Right cardiac atrium (tissue), 5 donors: ENCODE results near the gene TCEAL5. TPM values are rescaled to one million over a fixed set of nuclear protein-coding genes. Genes with fewer than 3 reads are reported as not detected.
"Not testable (repeated sequence)": the region's sequence is repeated elsewhere in the genome, so short reads cannot be mapped to it uniquely, and the experiment has no call there.

Source experiments
- ATAC-seq, 2 donors: fragments of 200-7000 bp; cut with Tn5 transposase; one replicate each; pipeline versions ENCODE4 v1.8.0 to v1.9.1; 2020; ENCODE audit warnings: moderate library complexity in 2 of 2, mild to moderate bottlenecking in 1 of 2
- DNase-seq, 3 donors: peaks; one replicate each; pipeline ENCODE4 v3.0.0-alpha.2; 2020
- H3K27ac ChIP-seq: one replicate; pipeline ENCODE4 v1.5.1; 2013; ENCODE audit warnings: mild to moderate bottlenecking, low read length, control low read depth, moderate library complexity
- H3K27me3 ChIP-seq: one replicate; pipeline ENCODE4 v1.6.1; 2013; ENCODE audit not compliant: control insufficient read depth, insufficient read depth
- H3K4me1 ChIP-seq: one replicate; pipeline ENCODE4 v1.6.1; 2013; ENCODE audit warnings: low read length; ENCODE audit not compliant: control insufficient read depth, insufficient read depth
- H3K4me3 ChIP-seq: one replicate; pipeline ENCODE4 v1.5.1; 2013; ENCODE audit warnings: low read length, control low read depth
- H3K9me3 ChIP-seq: one replicate; pipeline ENCODE4 v1.6.1; 2013; ENCODE audit warnings: low read length; ENCODE audit not compliant: control insufficient read depth
- WGBS: extraction: QIAGEN DNeasy Blood & Tissue Kit; methylation state at CpG from one replicate; pipeline ENCODE4 v1.1.7; 2013; 5-methylcytosine and 5-hydroxymethylcytosine counted together
- intact Hi-C, 4 donors: fragments of 100-400 bp; cut with DNase I; formaldehyde crosslinking; loops; one replicate each; pipeline versions ENCODE4 v1.11.0 to v1.14.0; 2022 to 2023
- long read RNA-seq, 4 donors: library from polyadenylated mRNA; unstranded; transcript quantifications; one replicate each; pipeline ENCODE4 v2.0.0, GENCODE V29; 2020 to 2021
- polyA plus RNA-seq: library from polyadenylated mRNA; stranded (reverse); fragments of 200-250 nt; gene quantifications from one replicate; pipeline ENCODE4 v1.2.3, GENCODE V29; 2013
- total RNA-seq, 4 donors: library from RNA; stranded (reverse); fragmentation: NEBNext Ultra II Directional; extraction: Animal tissue kit (Norgen Biotek cat#: 25700); gene quantifications; one replicate each; pipeline ENCODE4 v1.2.1, GENCODE V29; 2021
- donor health status: healthy with polysubstance abuse.
- donor health status: DM: no; HTN: yes; CAD: no.
- donor health status: DM: no; HTN: no; CAD: no.
- donor health status: DM: no; HTN: yes; CAD: no; lungs with severe emphysema.
- donor health status: DM: yes; HTN: yes; CAD: no.

Gene TCEAL5, protein sequence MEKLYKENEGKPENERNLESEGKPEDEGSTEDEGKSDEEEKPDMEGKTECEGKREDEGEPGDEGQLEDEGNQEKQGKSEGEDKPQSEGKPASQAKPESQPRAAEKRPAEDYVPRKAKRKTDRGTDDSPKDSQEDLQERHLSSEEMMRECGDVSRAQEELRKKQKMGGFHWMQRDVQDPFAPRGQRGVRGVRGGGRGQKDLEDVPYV
- 1 to 10 TPM in 1 of 4 donors, under 1 TPM in 3; 0.45 to 1.6 (median 0.73) TPM for total RNA-seq
- polyA plus RNA-seq, result 0.81 TPM
- long read RNA-seq, donor 1, partial matches to known transcripts, result 1 of 2 reads
- long read RNA-seq, donor 1, other reads (novel, unspliced or antisense), result 0 of 2 reads
- long read RNA-seq, donor 2, result 0 reads
- long read RNA-seq, donor 3, result 0 reads
- long read RNA-seq, donor 4, result 0 reads

DNA sequence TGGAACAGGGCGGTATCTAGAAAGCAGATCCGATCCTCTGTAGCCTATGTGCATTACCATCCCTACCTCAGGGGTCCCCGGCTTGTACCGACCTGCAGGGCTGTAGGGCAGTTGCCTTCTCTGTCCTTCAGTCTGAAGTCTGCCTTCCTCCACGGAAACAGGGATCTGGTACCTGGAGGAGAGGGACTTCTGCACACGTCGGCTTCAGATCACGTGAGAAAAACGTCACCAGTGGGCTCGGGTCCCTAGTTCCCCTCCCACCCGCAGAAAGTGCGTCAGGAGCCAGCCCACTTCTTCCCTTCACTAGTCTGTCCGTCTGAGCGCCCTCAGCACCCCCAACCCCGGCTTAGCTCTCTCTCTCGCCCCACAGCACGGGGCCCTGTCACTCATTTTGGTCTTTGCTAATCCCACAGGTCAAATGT, at the start of gene TCEAL5:
TCEAL5 (minus strand) TSS at position 170 of the 422 bp plus-strand sequence. CDS start 2,187 bp downstream, outside the sequence.
- intact Hi-C loops, result no loop called here
- Histone ChIP-seq H3K4me3 (peak within 1 kb of the TSS; percentile 25), H3K9me3 (no peaks in the 10 kb centered on the region), H3K27me3 (no peaks in the 10 kb centered on the region), H3K27ac (no peak within 1 kb of the TSS), H3K4me1 (no peaks in the 10 kb centered on the region)
- WGBS, result 3% methylated on average over 17 of the region's 17 CpGs
- peak in 2 of 3 donors; percentile 23 to 48 for DNase-seq
- peak; percentile 33 to 35 for ATAC-seq

DNA sequence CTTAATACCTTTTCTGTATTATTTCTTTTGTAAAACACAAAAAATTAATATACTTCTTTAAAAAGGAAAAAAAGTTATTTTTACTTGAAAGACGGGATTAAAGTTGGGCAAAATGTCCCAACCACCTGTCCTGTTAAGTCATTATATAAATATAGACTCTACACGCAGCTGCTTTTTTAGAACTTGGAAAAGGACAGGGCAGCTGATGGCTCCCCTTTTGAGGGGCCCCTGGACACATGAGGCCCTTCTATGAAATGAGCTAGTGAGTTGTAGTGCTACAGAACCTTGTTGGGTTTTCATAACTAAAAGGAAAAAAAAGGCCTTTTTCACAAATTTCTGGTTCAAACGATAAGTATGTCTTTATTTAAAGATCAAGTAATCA, 34.8 kb upstream of the TCEAL5 start:
- Histone ChIP-seq H3K27ac (no peak overlapping the region), H3K4me3 (no peak overlapping the region), H3K27me3 (no peaks in the 10 kb centered on the region), H3K9me3 (no peaks in the 10 kb centered on the region), H3K4me1 (no peaks in the 10 kb centered on the region)
- no peak for DNase-seq
- ATAC-seq, result no peak
- 79% methylated on average over 3 of the region's 3 CpGs for WGBS
- intact Hi-C loops, result no loop called here

DNA sequence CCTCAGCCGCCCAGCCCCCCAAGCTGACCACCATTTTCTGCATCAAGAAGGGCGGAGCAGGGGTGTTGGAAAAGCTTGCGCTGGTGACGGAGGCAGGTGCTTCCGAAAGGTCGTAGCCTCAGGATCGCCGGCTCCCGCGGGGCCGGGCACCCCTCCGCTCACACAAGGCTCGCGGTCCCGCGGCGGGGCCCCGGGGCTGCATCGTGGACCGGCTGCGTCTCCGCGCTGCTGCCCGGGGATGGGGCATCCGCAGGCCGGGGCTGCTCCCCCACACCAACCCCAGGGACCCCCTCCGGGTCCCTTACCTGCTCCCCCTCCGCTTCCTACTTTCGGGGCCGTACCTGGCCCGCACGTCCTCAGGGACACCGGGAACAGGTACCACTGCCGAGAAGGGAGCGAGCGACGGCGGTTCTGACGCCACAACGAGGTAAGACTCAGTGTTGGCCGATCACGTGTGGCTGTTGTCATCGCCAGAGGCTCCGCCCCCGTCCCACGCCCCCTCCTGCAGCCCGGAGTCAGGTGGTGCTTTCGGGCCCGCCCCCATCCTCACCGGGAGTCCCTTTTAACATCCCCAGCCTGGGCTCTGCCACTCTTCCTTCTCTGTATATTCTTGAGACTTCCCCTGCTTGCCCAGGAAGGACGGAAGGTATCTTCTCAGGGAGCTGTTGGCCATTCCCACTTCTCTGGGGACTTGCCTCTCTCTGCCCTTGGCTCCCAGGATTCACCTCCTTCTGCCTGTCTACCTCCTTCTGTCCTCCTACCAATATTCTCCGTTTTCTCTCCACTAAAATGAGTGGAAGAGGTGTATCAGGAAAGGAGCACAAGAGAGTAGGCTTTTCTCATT, 34.2 kb upstream of the TCEAL5 start, which contains the start of gene BEX2:
BEX2 (minus strand) TSS at position 436 of the 844 bp plus-strand sequence. CDS start 1,014 bp downstream, outside the sequence.
- peak; percentile 90 to 95 for ATAC-seq
- Histone ChIP-seq H3K4me1 (no peaks in the 10 kb centered on the region), H3K27me3 (no peaks in the 10 kb centered on the region), H3K9me3 (no peaks in the 10 kb centered on the region), H3K4me3 (peak within 1 kb of the TSS; percentile 37), H3K27ac (no peak within 1 kb of the TSS)
- peak; percentile 44 to 86 (median 75) for DNase-seq
- WGBS, result 3% methylated on average over 51 of the region's 52 CpGs
- intact Hi-C loops, result no loop called here

DNA sequence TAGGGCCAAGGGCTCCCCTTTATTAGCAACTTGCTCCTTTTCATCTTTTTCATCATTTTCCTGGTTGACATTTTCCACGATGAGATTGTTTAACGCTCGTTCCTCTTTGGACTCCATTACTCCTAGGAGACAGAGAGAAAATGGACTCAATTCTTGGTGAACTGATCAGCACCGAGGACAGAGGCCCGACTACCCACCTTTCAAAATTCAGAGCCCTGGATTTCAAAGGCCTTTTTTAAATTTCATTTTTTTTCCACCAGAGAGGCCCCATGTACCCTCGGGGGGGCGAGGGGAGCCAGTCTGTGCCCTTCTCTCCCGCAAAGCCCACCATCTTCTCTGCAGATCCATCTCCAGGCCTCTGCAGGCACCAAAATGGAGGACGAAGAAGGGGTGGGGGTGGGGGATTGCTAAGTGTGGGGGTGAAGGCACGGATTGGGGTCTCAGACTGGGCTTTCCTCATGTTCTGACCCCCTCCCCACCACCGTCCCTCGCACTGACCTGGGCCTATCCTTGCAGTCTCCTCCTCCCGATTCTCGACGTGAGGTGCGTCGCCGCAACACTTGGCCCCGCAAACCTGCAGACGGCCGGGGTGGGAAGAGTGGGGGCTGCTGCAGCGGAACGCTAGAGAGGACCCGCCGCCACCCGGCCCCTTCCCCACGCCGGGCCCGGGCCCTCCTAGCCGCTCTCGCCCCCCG, 33.5 kb upstream of the TCEAL5 start:
- DNase-seq (no peak), ATAC-seq (no peak)
- 18% methylated on average over 32 of the region's 32 CpGs for WGBS
- intact Hi-C loops, result no loop called here
- no peaks in the 10 kb centered on the region for H3K9me3 ChIP-seq
- no peaks in the 10 kb centered on the region for H3K27me3 ChIP-seq
- H3K4me3 ChIP-seq, result peak overlapping the region; percentile 37
- H3K4me1 ChIP-seq, result no peaks in the 10 kb centered on the region
- no peak overlapping the region for H3K27ac ChIP-seq

DNA sequence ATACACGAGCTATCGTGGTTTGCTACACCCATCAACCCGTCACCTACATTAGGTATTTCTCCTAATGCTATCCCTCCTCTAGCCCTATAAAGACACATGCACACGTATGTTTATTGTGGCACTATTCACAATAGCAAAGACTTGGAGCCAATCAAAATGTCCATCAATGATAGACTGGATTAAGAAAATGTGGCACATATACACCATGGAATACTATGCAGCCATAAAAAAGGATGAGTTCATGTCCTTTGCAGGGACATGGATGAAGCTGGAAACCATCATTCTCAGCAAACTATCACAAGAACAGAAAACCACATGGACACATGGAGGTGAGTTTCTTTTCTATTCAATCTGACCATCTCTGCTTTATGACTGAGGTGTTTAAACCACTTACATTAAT, 29.1 kb upstream of the TCEAL5 start:
- H3K27me3 ChIP-seq, H3K27ac ChIP-seq, ATAC-seq, DNase-seq, H3K4me3 ChIP-seq, intact Hi-C loops, H3K9me3 ChIP-seq, H3K4me1 ChIP-seq: not testable (repeated sequence)
- WGBS, result 87% methylated on average over 4 of the region's 4 CpGs

DNA sequence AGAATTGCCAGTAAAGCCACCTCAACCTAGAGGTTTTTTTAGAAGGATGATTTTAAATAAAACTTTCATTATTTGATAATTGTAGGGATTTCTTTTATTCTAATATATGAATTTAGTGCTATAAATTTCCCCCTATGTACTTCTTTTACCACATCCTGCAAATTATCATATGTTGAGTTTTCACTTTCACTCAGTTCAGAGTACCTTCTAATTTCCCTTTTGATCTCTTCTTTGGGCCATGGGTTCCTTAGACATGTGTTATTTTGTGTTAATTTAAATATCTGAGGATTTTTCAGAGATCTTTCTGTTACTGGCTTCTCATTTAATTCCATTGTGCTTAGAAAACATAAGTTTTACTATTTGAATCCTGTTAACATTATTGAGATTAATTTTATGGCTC, 28.2 kb upstream of the TCEAL5 start:
- intact Hi-C loops, result no loop called here
- ATAC-seq (no peak), DNase-seq (no peak)
- H3K4me1 ChIP-seq, result no peaks in the 10 kb centered on the region
- no peaks in the 10 kb centered on the region for H3K9me3 ChIP-seq
- H3K27me3 ChIP-seq, result no peaks in the 10 kb centered on the region
- H3K4me3 ChIP-seq, result no peak overlapping the region
- no peak overlapping the region for H3K27ac ChIP-seq

DNA sequence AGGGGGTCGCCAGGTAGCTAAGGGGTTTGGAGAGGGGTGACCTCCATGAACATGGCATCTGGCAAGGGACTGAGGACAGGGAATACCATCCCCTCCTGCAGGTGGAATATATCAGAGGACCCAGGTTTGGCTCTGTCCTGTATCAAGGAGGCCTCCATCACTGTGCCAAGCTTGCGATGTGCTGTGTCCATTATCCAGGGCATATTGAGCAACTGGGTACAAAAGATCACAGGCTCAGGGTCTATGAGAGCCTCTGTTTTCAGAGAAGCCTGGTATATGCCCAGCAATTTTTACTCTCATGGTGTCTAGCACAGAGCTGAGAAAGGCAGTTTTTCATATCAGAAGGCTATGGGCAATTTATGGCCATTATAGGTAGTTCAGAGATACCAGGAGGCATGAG, 16.6 kb upstream of the TCEAL5 start:
- Histone ChIP-seq H3K27me3 (no peaks in the 10 kb centered on the region), H3K9me3 (no peaks in the 10 kb centered on the region), H3K4me1 (no peaks in the 10 kb centered on the region), H3K27ac (no peak overlapping the region), H3K4me3 (no peak overlapping the region)
- ATAC-seq (no peak), DNase-seq (no peak)
- intact Hi-C loops, result no loop called here
- WGBS, result 92% methylated on average over 2 of the region's 2 CpGs

DNA sequence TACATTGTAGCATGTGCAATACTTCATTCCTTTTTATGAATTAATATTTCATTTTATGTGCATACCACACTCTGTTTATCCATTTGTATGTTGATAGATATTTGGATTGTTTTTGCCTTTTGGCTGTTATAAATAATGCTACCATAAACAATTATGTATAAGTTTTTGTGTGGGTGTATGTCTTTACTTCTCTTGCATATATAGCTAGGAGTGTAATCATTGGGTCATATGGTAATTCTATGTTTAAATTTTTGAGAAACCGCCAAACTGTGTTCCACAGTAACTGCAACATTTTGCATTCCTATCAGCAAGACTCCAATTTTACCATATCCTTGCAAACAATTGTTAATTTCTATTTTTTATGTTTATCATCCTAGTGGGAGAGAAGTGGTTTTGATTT, 3.1 kb upstream of the TCEAL5 start:
- Histone ChIP-seq H3K4me3 (no peak overlapping the region), H3K4me1 (no peaks in the 10 kb centered on the region), H3K27ac (no peak overlapping the region), H3K27me3 (no peaks in the 10 kb centered on the region), H3K9me3 (no peaks in the 10 kb centered on the region)
- intact Hi-C loops, result no loop called here
- DNase-seq (no peak), ATAC-seq (no peak)
- 79% methylated on average over 1 of the region's 1 CpG for WGBS

DNA sequence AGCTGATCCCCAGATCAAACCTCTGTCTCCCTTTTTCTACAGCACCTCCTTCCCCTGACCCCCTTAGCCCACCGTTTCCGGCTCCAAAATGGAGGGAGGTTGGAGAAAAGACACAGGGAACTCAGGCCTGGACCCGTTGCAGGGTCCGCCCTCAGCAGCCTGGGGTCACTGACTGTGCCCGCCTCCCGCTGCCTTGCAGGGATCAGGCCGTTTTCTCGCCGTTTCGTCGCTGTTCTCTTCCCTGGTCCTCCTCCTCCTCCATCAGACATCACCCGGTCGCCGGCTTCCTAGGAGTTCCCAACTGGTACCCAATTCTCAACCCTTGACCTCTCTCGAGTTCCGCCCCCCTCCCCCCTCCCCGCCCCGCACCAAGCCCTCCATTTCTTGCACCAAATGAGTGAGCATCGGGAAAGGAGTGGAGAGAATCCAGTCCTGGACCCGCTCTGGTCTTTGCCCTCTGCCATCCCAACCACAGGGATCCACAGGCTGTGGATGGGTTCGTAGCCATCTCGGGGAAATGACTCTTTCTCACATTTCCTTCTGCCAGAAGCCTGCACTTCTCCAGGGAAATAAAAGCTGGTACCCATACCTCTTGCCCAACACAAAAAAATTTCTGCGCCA, 493 bp downstream of the TCEAL5 start:
- Histone ChIP-seq H3K4me1 (no peaks in the 10 kb centered on the region), H3K4me3 (peak overlapping the region; percentile 25), H3K9me3 (no peaks in the 10 kb centered on the region), H3K27me3 (no peaks in the 10 kb centered on the region), H3K27ac (no peak overlapping the region)
- WGBS, result 7% methylated on average over 23 of the region's 23 CpGs
- intact Hi-C loops, result no loop called here
- DNase-seq (peak in 2 of 3 donors; percentile 34 to 63), ATAC-seq (no peak)

DNA sequence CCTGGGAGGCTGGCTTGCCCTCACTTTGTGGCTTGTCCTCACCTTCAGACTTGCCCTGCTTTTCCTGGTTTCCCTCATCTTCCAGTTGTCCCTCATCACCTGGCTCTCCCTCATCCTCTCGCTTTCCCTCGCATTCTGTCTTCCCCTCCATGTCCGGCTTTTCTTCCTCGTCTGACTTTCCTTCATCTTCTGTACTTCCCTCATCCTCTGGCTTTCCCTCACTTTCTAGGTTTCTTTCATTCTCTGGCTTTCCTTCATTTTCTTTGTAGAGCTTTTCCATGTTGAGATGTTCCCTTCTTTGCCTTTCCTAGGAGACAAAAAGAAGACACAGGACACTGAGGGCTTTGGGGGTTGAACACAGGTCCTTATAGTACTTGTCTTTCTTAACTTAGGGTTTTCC, 2.3 kb downstream of the TCEAL5 start:
- DNase-seq (no peak), ATAC-seq (no peak)
- intact Hi-C loops, result no loop called here
- no peaks in the 10 kb centered on the region for H3K27me3 ChIP-seq
- no peaks in the 10 kb centered on the region for H3K4me1 ChIP-seq
- no peak overlapping the region for H3K4me3 ChIP-seq
- no peaks in the 10 kb centered on the region for H3K9me3 ChIP-seq
- 93% methylated on average over 4 of the region's 4 CpGs for WGBS
- no peak overlapping the region for H3K27ac ChIP-seq
